Stimulated activated CD8-positive, alpha-beta memory T cell treated with anti-CD3 and anti-CD28 coated beads, Interleukin-15, amount 100 ng/mL, for 1 hour (primary cell): ENCODE results near the gene F11R.
A peak's percentile ranks its signal among the peaks of the same experiment; 100 is the strongest.
"Not testable (repeated sequence)": the region's sequence is repeated elsewhere in the genome, so short reads cannot be mapped to it uniquely, and the experiment has no call there.

Experiments used
- DNase-seq: peaks from one replicate; pipeline ENCODE4 v3.0.0-alpha.2; 2020; ENCODE audit warnings: low read depth

F11R gene

DNA sequence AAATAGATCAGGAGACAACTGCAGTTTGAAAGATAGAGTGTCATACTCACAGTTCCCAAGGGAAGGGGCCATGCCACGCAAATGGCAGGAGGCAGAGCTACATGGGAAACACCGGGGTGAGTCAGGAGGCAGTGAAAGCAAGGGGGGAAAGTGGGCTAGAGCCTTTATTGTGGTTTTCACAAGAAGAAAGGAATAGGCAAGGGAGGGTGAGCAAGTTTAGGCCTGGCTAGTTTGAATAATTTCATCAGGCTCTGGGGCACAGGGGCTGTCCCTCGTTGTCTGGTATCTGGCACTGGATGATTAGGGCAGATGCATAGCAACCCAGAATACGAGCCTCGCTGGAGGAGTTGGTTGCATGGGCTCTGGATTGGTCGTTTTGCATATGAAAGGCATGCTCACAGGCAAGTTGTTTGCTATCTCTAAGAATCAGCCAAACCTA, 49.3 kb downstream of the F11R start:
- DNase-seq = no peak

DNA sequence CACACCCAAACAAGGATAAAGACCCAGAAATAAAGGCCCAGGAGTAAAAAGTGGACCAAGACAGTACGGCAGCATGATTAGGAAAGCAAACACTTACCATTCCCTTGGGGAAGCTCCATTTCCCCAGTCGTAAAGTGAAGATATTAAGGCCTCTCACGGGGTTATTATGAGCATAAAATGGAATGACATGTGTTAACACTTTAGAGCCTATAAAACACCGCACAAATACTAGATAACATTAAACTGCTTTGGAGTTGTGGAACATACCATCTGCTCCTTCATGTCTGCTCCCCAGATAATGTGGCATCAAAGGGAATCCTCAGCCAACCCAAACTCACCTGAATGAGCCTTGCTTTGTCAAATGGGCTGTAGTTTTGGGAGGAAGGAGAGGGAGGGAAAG, 57.4 kb downstream of the F11R start:
- no peak for DNase-seq

GRCh38 chr1:160961419-160961818, 59.5 kb downstream of the F11R start:
- no peak for DNase-seq

GRCh38 chr1:160956966-160957365, 64.0 kb downstream of the F11R start:
- no peak for DNase-seq

- peak; percentile 2 for DNase-seq
Measured at GRCh38 chr1:160954158-160955104, 66.5 kb downstream of the F11R start, which contains the start of gene ITLN2. Gene ITLN2 (minus strand): TSS chr1:160954809. CDS start chr1:160954741, 68 bp downstream.

DNA sequence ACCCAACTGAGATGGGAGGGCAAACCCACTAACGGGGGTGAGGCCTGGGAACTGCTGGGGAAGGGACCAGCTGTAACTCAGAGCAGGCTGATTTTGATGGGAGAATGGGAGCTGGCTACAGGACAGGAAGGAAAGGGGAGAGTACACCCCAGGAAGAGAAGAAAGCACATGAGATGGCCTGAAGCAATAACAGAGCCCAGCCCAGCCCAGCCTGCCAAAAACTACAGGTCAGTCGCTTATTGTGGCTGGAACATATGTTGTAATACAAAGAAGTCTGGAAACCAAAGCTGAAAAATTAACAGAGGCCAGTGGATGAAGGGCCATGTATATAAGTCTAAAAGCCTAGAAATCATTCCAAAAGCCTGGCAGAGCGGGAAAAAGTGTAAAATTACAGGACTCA, 67.9 kb downstream of the F11R start:
- no peak for DNase-seq

DNA sequence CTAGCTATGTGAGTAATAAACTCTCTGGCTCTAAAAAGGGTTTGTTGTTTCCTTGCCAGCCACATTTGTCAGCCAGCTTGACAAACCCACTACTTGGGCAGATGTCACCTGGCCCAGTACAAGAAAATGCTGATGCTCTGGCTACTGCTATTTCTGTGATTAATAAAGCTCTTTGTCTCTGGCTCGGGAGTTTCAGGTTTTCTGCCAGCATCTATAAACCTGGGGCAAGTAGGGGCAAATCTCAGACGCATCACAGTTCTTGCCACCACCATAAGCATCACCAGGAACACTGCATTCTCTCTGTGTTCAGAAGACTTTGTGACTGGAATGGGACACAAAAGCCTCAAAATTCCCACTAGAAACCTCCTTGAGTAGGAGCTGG, 68.8 kb downstream of the F11R start:
- no peak for DNase-seq

DNA sequence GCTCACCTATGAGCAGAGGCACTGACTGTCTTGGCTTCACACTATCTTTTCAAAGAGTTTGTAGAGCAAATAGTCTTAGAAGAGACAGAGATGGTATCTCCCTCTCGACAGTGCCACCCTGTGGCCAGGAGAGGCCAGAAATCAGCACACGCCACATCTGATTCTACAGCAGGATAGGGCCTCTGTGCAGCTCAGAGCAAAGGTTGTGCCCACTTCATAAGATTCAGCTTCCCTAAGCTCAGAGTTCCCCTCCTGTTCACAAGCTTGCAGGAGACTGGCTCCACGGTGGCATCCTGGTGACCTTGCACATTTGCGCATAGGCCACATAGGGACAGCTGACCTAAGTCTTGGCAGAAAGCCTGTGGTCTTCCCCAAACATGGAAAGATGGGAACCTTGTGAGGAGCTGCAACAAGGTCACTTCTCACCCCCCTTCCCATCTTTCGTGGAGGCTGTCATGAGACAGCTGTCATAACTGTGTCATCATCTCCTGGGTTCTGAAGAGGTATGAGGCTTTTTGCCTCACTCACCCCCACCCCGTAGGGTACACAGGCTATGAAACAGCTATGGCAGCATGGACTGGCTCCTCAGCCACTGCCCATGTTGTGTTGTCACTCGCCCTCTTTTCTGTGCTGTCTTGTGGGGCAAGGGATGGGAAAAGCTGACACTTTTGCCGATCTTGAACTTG, 69.4 kb downstream of the F11R start:
- peak; percentile 46 for DNase-seq

- no peak for DNase-seq
Measured at GRCh38 chr1:160950657-160951056, 70.3 kb downstream of the F11R start.

DNA sequence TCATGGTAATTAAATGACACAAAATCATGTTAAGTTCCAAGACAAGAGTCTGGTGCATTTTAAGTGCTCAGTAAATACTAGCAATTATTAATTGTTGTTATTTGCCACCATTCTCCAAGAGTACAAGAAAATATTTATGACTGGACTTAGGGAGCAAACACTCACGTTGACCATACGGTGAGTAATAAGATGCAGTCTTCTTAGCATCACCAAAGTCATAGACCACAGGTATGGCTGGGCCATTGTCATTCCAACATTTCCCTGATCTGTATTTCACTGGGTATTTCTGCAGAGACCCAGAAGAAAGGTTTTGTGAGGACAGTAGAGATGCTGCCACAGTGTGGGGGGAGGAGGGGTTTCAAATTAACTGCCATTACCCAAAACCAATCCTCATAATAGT, 71.1 kb downstream of the F11R start:
- no peak for DNase-seq

DNA sequence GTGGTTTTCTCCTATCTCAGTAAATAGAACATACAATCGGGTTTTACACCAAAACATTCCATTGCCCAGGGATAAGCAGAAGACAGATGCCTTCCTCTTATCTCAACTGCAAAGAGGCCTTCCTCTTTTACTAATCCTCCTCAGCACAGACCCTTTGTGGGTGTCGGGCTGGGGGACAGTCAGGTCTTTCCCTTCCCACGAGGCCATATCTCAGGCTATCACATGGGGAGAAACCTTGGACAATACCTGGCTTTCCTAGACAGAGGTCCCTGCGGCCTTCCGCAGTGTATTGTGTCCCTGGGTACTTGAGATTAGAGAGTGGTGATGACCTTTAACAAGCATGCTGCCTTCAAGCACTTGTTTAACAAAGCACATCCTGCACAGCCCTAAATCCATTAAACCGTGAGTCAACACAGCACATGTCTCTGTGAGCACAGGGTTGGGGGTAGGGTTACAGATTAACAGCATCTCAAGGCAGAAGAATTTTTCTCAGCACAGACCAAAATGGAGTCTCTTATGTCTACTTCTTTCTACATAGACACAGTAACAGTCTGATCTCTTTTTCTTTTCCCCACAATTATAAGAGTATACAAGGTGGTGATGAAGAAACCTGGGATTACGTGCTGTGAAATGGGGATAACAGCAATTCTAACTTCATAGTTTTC, 71.6 kb downstream of the F11R start:
- DNase-seq = not testable (repeated sequence)

DNA sequence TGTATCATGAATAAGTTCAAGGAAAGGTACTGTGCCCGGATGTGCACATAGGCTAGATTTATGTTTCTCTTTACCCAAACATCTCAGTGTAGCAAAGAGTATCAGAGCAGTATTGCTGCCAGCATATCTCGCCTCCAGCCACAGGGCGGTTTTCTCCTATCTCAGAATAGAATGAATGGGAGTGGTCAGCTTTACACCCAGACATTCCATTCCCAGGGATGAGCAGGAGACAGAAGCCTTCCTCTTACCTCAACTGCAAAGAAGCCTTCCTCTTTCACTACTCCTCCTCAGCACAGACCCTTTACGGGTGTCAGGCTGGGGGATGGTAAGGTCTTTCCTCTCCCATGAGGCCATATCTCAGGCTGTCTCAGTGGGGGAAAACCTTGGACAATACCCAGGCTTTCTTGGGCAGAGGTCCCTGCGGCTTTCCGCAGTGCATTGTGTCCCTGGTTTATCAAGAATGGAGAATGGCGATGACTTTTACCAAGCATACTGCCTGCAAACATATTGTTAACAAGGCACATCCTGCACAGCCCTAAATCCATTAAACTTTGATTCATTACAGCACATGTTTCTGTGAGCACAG, 73.7 kb downstream of the F11R start:
- not testable (repeated sequence) for DNase-seq

- DNase-seq = not testable (repeated sequence)
Measured at GRCh38 chr1:160945881-160946280, 75.1 kb downstream of the F11R start.
